K562 (cell line): ENCODE measurements around the gene WDR5B. TPM values are rescaled to one million over a fixed set of nuclear protein-coding genes. Genes with fewer than 3 reads are reported as not detected.

ENCODE experiments used
- ATAC-seq: fragments of 200-7000 bp; cut with Tn5 transposase; 3 replicates; pipeline ENCODE4 v1.9.1; 2020; ENCODE audit warnings: moderate library complexity
- BruUV-seq: library from RNA; stranded (reverse); fragments of 400-500 nt; replicated peaks from 2 replicates; lab custom pipeline; 2021; lab: Mats Ljungman, UMichigan
- CTCF ChIA-PET: fragments of 300-600 bp; formaldehyde crosslinking; extraction: SDS; loops from one replicate; lab custom pipeline; 2021; ENCODE audit warnings: low intra/inter-chr PET ratio; lab: Yijun Ruan, JAX
- POLR2A ChIA-PET: fragments of 300-600, 350-650 bp; sonication (Branson Sonifier 250); formaldehyde crosslinking; extraction: SDS; loops from one replicate; lab custom pipeline; 2021; ENCODE audit warnings: antibody characterized with exemption, inconsistent platforms; lab: Yijun Ruan, JAX
- DNase-seq, 4 experiments: peaks; one replicate each; pipeline versions ENCODE4 v3.0.0 to v3.0.0-alpha.2; 2011 to 2018; ENCODE audit warnings: low spot score in 3 of 4, mixed read lengths in 3 of 4; ENCODE audit errors: extremely low read depth in 1 of 4
- FAIRE-seq: peaks from 2 replicates; lab custom pipeline; 2011; peaks lifted over from hg19 to GRCh38; lab: Jason Lieb, UNC
- H2AFZ ChIP-seq: 2 replicates; pipeline ENCODE4 v1.6.0; 2011; ENCODE audit warnings: low read depth, low read length, control low read depth, inconsistent platforms
- H3K27ac ChIP-seq: fragments of 200-600 bp; 3 replicates; pipeline ENCODE4 v1.8.0; 2011; ENCODE audit warnings: low read depth, mild to moderate bottlenecking, control low read depth, inconsistent platforms, low read length, moderate library complexity, mixed read lengths; ENCODE audit errors: extremely low read depth
- H3K27me3 ChIP-seq, 2 experiments: fragments of 300-600 bp in 1 of 2; 2 replicates in 1 of 2; 3 replicates in 1 of 2; pipeline versions ENCODE4 v1.6.0 to v1.8.0; 2011; ENCODE audit warnings: inconsistent platforms in 2 of 2, low read length in 2 of 2, mild to moderate bottlenecking in 1 of 2, mixed read lengths in 1 of 2, moderate library complexity in 1 of 2; ENCODE audit not compliant: control insufficient read depth in 2 of 2, insufficient read depth in 2 of 2
- H3K36me3 ChIP-seq: fragments of 300-600 bp; 3 replicates; pipeline ENCODE4 v1.8.0; 2011; ENCODE audit warnings: mild to moderate bottlenecking, low read length, inconsistent platforms; ENCODE audit not compliant: control insufficient read depth, insufficient read depth
- H3K4me1 ChIP-seq, 2 experiments: fragments of 200-600 bp in 1 of 2; replicated peaks in 1 of 2; 2 replicates in 1 of 2; 3 replicates in 1 of 2; pipeline versions ENCODE4 v1.5.1 to v1.8.0; 2011; ENCODE audit warnings: inconsistent platforms in 2 of 2, low read length in 2 of 2, mild to moderate bottlenecking in 1 of 2, mixed read lengths in 1 of 2, moderate library complexity in 1 of 2; ENCODE audit not compliant: control insufficient read depth in 2 of 2, insufficient read depth in 2 of 2
- H3K4me2 ChIP-seq: 2 replicates; pipeline ENCODE4 v1.6.1; 2011; ENCODE audit warnings: low read length, control low read depth, inconsistent platforms, mixed read lengths; ENCODE audit not compliant: insufficient read depth
- H3K4me3 ChIP-seq: fragments of 200-600 bp; sonication (generic), shearing (Covaris generic); 2 replicates; pipeline ENCODE4 v1.5.1; 2016; ENCODE audit warnings: control low read depth, inconsistent platforms
- H3K79me2 ChIP-seq: fragments of 200-600 bp; 3 replicates; pipeline ENCODE4 v1.8.0; 2011; ENCODE audit warnings: low read length, inconsistent platforms; ENCODE audit not compliant: control insufficient read depth, insufficient read depth
- H3K9ac ChIP-seq, 2 experiments: 2 replicates each; pipeline versions ENCODE4 v1.6.0 to v1.6.1; 2011; ENCODE audit warnings: low read depth in 2 of 2, low read length in 2 of 2, control low read depth in 1 of 2, inconsistent platforms in 1 of 2, mild to moderate bottlenecking in 1 of 2, mixed read lengths in 1 of 2; ENCODE audit not compliant: insufficient read depth in 1 of 2
- H3K9me1 ChIP-seq: one replicate; pipeline ENCODE4 v1.6.0; 2011; ENCODE audit warnings: inconsistent platforms, mild to moderate bottlenecking, low read length, moderate library complexity; ENCODE audit not compliant: control insufficient read depth, insufficient read depth
- H3K9me3 ChIP-seq: replicated peaks from 2 replicates; pipeline ENCODE4 v1.5.1; 2011; ENCODE audit warnings: low read depth, low read length, inconsistent platforms; ENCODE audit not compliant: control insufficient read depth, insufficient read depth
- H4K20me1 ChIP-seq: replicated peaks from 2 replicates; pipeline ENCODE4 v1.6.1; 2011; ENCODE audit warnings: low read length, inconsistent platforms, mixed read lengths; ENCODE audit not compliant: control insufficient read depth, insufficient read depth
- FIP1L1 ChIP-seq: fragments of 200-400 bp; formaldehyde crosslinking; IDR thresholded peaks from 2 replicates; pipeline ENCODE4 v1.6.1; 2018; ENCODE audit warnings: mild to moderate bottlenecking, low read depth, low read length; ENCODE audit not compliant: poor library complexity, severe bottlenecking
- FOXJ2 ChIP-seq: fragments of 200-800 bp; sonication (Bioruptor generic); IDR thresholded peaks from 2 replicates; pipeline ENCODE4 v1.6.1; 2016; ENCODE audit warnings: missing genetic modification characterization, missing compliant biosample characterization
- GTF2E2 ChIP-seq: fragments of 200-800 bp; sonication (Bioruptor generic); IDR thresholded peaks from 2 replicates; pipeline ENCODE4 v1.6.1; 2016; ENCODE audit warnings: missing genetic modification characterization, missing compliant biosample characterization
- HDAC6 ChIP-seq: IDR thresholded peaks from 2 replicates; pipeline ENCODE4 v1.6.1; 2012; ENCODE audit warnings: low read depth, mild to moderate bottlenecking, control low read depth, inconsistent platforms, low read length, moderate library complexity
- L3MBTL2 ChIP-seq: fragments of 450-650 bp; IDR thresholded peaks from 2 replicates; pipeline ENCODE4 v1.6.1; 2016; ENCODE audit warnings: mild to moderate bottlenecking, moderate library complexity
- NBN ChIP-seq: fragments of 450-650 bp; IDR thresholded peaks from 2 replicates; pipeline ENCODE4 v1.6.1; 2016; ENCODE audit warnings: low read depth, mild to moderate bottlenecking
- NR1H2 ChIP-seq: sonication (generic); formaldehyde crosslinking; IDR thresholded peaks from 2 replicates; pipeline ENCODE4 v1.4.0; 2020; ENCODE audit warnings: mild to moderate bottlenecking, missing genetic modification reagents
- NR2C1 ChIP-seq, 2 experiments: fragments of 450-650 bp; IDR thresholded peaks; 2 replicates each; pipeline ENCODE4 v1.6.1; 2017; ENCODE audit warnings: mild to moderate bottlenecking in 2 of 2, antibody characterized with exemption in 1 of 2, inconsistent platforms in 1 of 2, missing compliant biosample characterization in 1 of 2, missing genetic modification characterization in 1 of 2
- NUFIP1 ChIP-seq: fragments of 450-650 bp; IDR thresholded peaks from 2 replicates; pipeline ENCODE4 v1.6.1; 2018; ENCODE audit not compliant: partially characterized antibody
- PHTF2 ChIP-seq: fragments of 250-450 bp; sonication (Bioruptor Pico); IDR thresholded peaks from 2 replicates; pipeline ENCODE4 v1.5.0; 2021; ENCODE audit warnings: mild to moderate bottlenecking
- ZNF121 ChIP-seq: sonication (generic); formaldehyde crosslinking; conservative IDR thresholded peaks from 2 replicates; pipeline ENCODE4 v1.8.0; 2022; ENCODE audit warnings: missing genetic modification reagents
- ZNF24 ChIP-seq: fragments of 450-650 bp; IDR thresholded peaks from 2 replicates; pipeline ENCODE4 v1.6.1; 2016
- ZNF316 ChIP-seq: fragments of 450-650 bp; IDR thresholded peaks from 2 replicates; pipeline ENCODE4 v1.6.1; 2016
- ZNF551 ChIP-seq: fragments of 250-450 bp; sonication (Bioruptor Pico); IDR thresholded peaks from 2 replicates; pipeline ENCODE4 v1.5.0; 2021; ENCODE audit warnings: mild to moderate bottlenecking, moderate library complexity
- WGBS: fragments of 100-300 bp; shearing (Covaris generic); methylation state at CpG from one replicate; pipeline ENCODE4 v1.1.6; 2016; ENCODE audit warnings: low coverage, mixed read lengths; ENCODE audit not compliant: insufficient coverage; ENCODE audit errors: missing lambda C conversion rate; 5-methylcytosine and 5-hydroxymethylcytosine counted together
- in situ Hi-C: fragments of 300-500 bp; cut with MboI; formaldehyde crosslinking; loops from 4 replicates; pipeline ENCODE4 v1.15.0; 2018; ENCODE audit warnings: inconsistent platforms, mixed read lengths
- intact Hi-C: fragments of 100-400 bp; cut with micrococcal nuclease; formaldehyde crosslinking; loops from 2 replicates; pipeline ENCODE4 v1.14.2; 2022
- polyA plus RNA-seq, 8 experiments: library from polyadenylated mRNA; depleted of rRNA in 4 of 8; stranded (reverse) in 5 of 8; unstranded in 3 of 8; fragments of >200 nt; fragmentation: Nextera tagmentation in 2 of 8; fragmentation: Illumina TruSeq in 1 of 8; extraction: Ambion mirVana in 2 of 8; extraction: Trizol in 1 of 8; gene quantifications; 2 replicates each; pipeline versions ENCODE4 v1.2.1 to v1.2.3, GENCODE V29; 2011 to 2014; ENCODE audit warnings: inconsistent platforms in 1 of 8, missing spikeins in 1 of 8
- total RNA-seq, 7 experiments: library from RNA; depleted of rRNA in 6 of 7; stranded (reverse); fragments of >200 nt in 6 of 7; fragmentation: Illumina TruSeq in 2 of 7; extraction: Trizol in 2 of 7; gene quantifications; 2 replicates each; pipeline versions ENCODE4 v1.2.1 to v1.2.3, GENCODE V29; 2011 to 2021; ENCODE audit warnings: low replicate concordance in 1 of 7
- TF ChIP-seq, protein P1 (sequence below): fragments of 450-650 bp; IDR thresholded peaks from 2 replicates; pipeline ENCODE4 v1.6.1; 2016; ENCODE audit warnings: borderline replicate concordance
- TF ChIP-seq, protein P2 (sequence below): sonication (generic); formaldehyde crosslinking; IDR thresholded peaks from 2 replicates; pipeline ENCODE4 v1.8.1; 2023; ENCODE audit warnings: mild to moderate bottlenecking, missing genetic modification reagents
- TF ChIP-seq, protein P3 (sequence below): fragments of 450-650 bp; formaldehyde crosslinking; IDR thresholded peaks from 2 replicates; pipeline ENCODE4 v1.4.0; 2022; ENCODE audit warnings: missing genetic modification characterization
- TF ChIP-seq, protein P4 (sequence below): fragments of 450-650 bp; IDR thresholded peaks from 2 replicates; pipeline ENCODE4 v1.6.1; 2016

Gene WDR5B
- total and polyA plus RNA-seq, 9 of the 15 experiments (the other 6 are each of a cell fraction or from before 2014, with no cell fraction given) = 2.8 to 10.1 (median 4.2) TPM

DNA sequence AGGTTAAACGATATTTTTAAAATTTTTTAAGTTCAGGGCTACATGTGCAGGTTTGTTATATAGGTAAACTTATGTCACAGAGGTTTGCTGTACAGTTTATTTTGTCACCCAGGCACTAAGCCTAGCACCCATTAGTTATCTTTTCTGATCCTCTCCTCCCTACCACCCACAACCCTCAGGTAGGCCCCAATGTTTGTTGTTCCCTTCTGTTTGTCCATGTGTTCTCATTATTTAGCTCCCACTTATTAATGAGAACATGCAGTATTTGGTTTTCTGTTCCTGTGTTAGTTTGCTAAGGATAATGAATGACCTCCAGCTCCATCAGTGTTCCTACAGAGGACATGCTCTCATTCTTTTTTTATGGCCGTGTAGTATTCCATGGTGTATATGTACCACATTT lies 16.9 kb downstream of the WDR5B start (continued):
- TF ChIP-seq, protein P1, sequence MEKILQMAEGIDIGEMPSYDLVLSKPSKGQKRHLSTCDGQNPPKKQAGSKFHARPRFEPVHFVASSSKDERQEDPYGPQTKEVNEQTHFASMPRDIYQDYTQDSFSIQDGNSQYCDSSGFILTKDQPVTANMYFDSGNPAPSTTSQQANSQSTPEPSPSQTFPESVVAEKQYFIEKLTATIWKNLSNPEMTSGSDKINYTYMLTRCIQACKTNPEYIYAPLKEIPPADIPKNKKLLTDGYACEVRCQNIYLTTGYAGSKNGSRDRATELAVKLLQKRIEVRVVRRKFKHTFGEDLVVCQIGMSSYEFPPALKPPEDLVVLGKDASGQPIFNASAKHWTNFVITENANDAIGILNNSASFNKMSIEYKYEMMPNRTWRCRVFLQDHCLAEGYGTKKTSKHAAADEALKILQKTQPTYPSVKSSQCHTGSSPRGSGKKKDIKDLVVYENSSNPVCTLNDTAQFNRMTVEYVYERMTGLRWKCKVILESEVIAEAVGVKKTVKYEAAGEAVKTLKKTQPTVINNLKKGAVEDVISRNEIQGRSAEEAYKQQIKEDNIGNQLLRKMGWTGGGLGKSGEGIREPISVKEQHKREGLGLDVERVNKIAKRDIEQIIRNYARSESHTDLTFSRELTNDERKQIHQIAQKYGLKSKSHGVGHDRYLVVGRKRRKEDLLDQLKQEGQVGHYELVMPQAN = no peak

DNA sequence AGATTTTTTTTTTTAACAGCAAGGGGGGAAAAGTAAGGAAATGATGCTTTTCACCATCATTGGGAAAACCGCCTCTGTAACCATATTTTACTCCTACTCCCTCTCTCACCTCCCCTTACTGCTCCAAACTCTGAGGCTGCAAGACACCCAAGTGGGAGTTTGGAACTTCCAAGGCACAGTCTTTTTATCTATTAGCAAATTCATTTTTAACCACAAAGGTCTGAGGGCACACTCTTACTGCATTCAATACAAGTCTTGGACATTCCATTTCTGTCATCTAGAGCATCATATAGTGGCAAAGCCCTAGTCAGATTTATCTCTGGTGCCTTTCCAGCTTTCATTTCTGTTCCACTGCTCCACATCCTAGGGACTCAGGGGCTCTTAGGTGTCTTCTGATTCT lies 18.7 kb downstream of the WDR5B start:
- H3K79me2 ChIP-seq = peaks cover 21% of the 10 kb centered on the region
- no peak overlapping the region for H3K4me3 ChIP-seq
- no peaks in the 10 kb centered on the region for H3K27me3 ChIP-seq
- H3K36me3 ChIP-seq = peaks cover 14% of the 10 kb centered on the region; the same call in 2 of the 3 replicates
- no TSS peak for BruUV-seq
- WGBS = 100% methylated on average over 1 of the region's 1 CpG
- H3K9me1 ChIP-seq = no peaks in the 10 kb centered on the region
- FAIRE-seq (no peak), DNase-seq (no peak), ATAC-seq (no peak)
- ChIA-PET POLR2A (no interaction called here), CTCF (no interaction called here)
- intact Hi-C loops = no loop called here
- no peak overlapping the region for H3K9ac ChIP-seq
- no peak overlapping the region for H3K4me2 ChIP-seq
- H3K9me3 ChIP-seq = no peaks in the 10 kb centered on the region
- H3K4me1 ChIP-seq = no peaks in the 10 kb centered on the region; a peak in 1 of 5 replicates
- in situ Hi-C loops = loop anchor here (10.0 kb wide), 1 partner anchor 288 kb away; the partner anchor contains the start of gene PARP14
- no peaks in the 10 kb centered on the region for H4K20me1 ChIP-seq
- no peak overlapping the region for H2AFZ ChIP-seq
- no peak overlapping the region for H3K27ac ChIP-seq
- no peak for TF ChIP-seq PHTF2 (CRISPR knock-in tag)
- TF ChIP-seq HDAC6 = no peak
- no peak for TF ChIP-seq NR1H2 (CRISPR knock-in tag)
- no peak for TF ChIP-seq ZNF121 (CRISPR knock-in tag)
- no peak for TF ChIP-seq ZNF316
- TF ChIP-seq NR2C1 (IDR thresholded peaks at IDR 0.05) = no peak
- TF ChIP-seq NR2C1 (tag; IDR thresholded peaks at IDR 0.05) = no peak
- TF ChIP-seq, protein P2, sequence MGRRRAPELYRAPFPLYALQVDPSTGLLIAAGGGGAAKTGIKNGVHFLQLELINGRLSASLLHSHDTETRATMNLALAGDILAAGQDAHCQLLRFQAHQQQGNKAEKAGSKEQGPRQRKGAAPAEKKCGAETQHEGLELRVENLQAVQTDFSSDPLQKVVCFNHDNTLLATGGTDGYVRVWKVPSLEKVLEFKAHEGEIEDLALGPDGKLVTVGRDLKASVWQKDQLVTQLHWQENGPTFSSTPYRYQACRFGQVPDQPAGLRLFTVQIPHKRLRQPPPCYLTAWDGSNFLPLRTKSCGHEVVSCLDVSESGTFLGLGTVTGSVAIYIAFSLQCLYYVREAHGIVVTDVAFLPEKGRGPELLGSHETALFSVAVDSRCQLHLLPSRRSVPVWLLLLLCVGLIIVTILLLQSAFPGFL (CRISPR knock-in tag) = no peak
- no peak for TF ChIP-seq FIP1L1
- TF ChIP-seq, protein P3, sequence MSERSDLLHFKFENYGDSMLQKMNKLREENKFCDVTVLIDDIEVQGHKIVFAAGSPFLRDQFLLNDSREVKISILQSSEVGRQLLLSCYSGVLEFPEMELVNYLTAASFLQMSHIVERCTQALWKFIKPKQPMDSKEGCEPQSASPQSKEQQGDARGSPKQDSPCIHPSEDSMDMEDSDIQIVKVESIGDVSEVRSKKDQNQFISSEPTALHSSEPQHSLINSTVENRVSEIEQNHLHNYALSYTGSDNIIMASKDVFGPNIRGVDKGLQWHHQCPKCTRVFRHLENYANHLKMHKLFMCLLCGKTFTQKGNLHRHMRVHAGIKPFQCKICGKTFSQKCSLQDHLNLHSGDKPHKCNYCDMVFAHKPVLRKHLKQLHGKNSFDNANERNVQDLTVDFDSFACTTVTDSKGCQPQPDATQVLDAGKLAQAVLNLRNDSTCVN = no peak
- TF ChIP-seq FOXJ2 = no peak
- no peak for TF ChIP-seq ZNF551 (CRISPR knock-in tag)
- TF ChIP-seq NUFIP1 = no peak
- no peak for TF ChIP-seq NBN
- no peak for TF ChIP-seq GTF2E2 (tag)
- no peak for TF ChIP-seq L3MBTL2
- no peak for TF ChIP-seq ZNF24
- TF ChIP-seq, protein P4, sequence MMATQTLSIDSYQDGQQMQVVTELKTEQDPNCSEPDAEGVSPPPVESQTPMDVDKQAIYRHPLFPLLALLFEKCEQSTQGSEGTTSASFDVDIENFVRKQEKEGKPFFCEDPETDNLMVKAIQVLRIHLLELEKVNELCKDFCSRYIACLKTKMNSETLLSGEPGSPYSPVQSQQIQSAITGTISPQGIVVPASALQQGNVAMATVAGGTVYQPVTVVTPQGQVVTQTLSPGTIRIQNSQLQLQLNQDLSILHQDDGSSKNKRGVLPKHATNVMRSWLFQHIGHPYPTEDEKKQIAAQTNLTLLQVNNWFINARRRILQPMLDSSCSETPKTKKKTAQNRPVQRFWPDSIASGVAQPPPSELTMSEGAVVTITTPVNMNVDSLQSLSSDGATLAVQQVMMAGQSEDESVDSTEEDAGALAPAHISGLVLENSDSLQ = no peak
